ENCODE measurements around the gene CNTNAP1.

CNTNAP1 gene

GRCh38 chr17:42670789-42671657 lies 11.3 kb upstream of the CNTNAP1 start:
- no peak overlapping the region for H3K4me3 ChIP-seq (replicated peaks; ENCODE audit: low read depth, low read length)
- no peak for DNase-seq (ENCODE audit: low read depth)
- no peak for TF ChIP-seq CTCF (IDR thresholded peaks at IDR 0.05; ENCODE audit: low read length, missing control alignments)

GRCh38 chr17:42672038-42672437 lies 10.3 kb upstream of the CNTNAP1 start:
- DNase-seq (ENCODE audit: low read depth): no peak
- H3K4me3 ChIP-seq (replicated peaks; ENCODE audit: low read depth, low read length): no peak overlapping the region
- TF ChIP-seq CTCF (IDR thresholded peaks at IDR 0.05; ENCODE audit: low read length, missing control alignments): no peak

GRCh38 chr17:42673266-42673884 lies 9.0 kb upstream of the CNTNAP1 start:
- TF ChIP-seq CTCF (IDR thresholded peaks at IDR 0.05; ENCODE audit: low read length, missing control alignments): no peak
- peak overlapping the region; percentile 91 for H3K4me3 ChIP-seq (replicated peaks; ENCODE audit: low read depth, low read length)

GRCh38 chr17:42673885-42674754 lies 8.2 kb upstream of the CNTNAP1 start:
- peak; percentile 53 for TF ChIP-seq CTCF (IDR thresholded peaks at IDR 0.05; ENCODE audit: low read length, missing control alignments)
- peak overlapping the region; percentile 91 for H3K4me3 ChIP-seq (replicated peaks; ENCODE audit: low read depth, low read length)
- peak; percentile 77 for DNase-seq (ENCODE audit: low read depth)

More at GRCh38 chr17:42673266-42673884, 9.0 kb upstream of the CNTNAP1 start:
- DNase-seq (ENCODE audit: low read depth): no peak

GRCh38 chr17:42674755-42675347 lies 7.5 kb upstream of the CNTNAP1 start:
- peak overlapping the region; percentile 91 for H3K4me3 ChIP-seq (replicated peaks; ENCODE audit: low read depth, low read length)
- no peak for TF ChIP-seq CTCF (IDR thresholded peaks at IDR 0.05; ENCODE audit: low read length, missing control alignments)
- no peak for DNase-seq (ENCODE audit: low read depth)

- peak overlapping the region; percentile 91 for H3K4me3 ChIP-seq (replicated peaks; ENCODE audit: low read depth, low read length)
- DNase-seq (ENCODE audit: low read depth): no peak
- no peak for TF ChIP-seq CTCF (IDR thresholded peaks at IDR 0.05; ENCODE audit: low read length, missing control alignments)
Measured at GRCh38 chr17:42675348-42675964, 6.9 kb upstream of the CNTNAP1 start.

Data from fibroblast of pulmonary artery (primary cell).